D721Med (cell line): Measurements from ENCODE around the gene ANKRD13C.
"Not testable (repeated sequence)": the region's sequence is repeated elsewhere in the genome, so short reads cannot be mapped to it uniquely, and the experiment has no call there.

Experiments
- DNase-seq: peaks from one replicate; pipeline ENCODE4 v3.0.0; 2011; ENCODE audit warnings: low spot score; ENCODE audit not compliant: insufficient read length
- FAIRE-seq: peaks from 2 replicates; lab custom pipeline; 2011; peaks lifted over from hg19 to GRCh38; lab: Jason Lieb, UNC
- TF ChIP-seq, protein P1 (sequence below): IDR thresholded peaks from 2 replicates; pipeline ENCODE4 v1.5.1; 2012; ENCODE audit warnings: mild to moderate bottlenecking, control low read depth; ENCODE audit not compliant: insufficient read depth; ENCODE audit errors: missing control alignments

ANKRD13C gene

DNA sequence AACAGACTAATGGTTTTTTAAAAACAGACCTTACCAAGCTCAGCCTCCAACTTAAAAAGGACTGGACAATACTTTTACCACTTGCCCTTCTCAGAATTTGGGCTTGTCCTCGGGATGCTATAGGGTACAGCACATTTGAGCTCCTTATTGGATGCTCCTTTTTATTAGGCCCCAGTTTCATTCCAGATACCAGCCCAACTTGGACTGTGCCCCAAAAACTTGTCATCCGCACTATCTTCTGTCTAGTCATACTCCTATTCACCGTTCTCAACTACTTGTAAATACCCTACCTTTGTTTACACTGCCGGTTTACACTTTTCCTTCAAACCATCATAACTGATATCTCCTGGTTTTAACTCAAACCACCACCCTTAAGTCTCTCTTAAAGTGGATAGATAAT, 17.9 kb upstream of the ANKRD13C start:
- DNase-seq, result no peak
- TF ChIP-seq, protein P1, sequence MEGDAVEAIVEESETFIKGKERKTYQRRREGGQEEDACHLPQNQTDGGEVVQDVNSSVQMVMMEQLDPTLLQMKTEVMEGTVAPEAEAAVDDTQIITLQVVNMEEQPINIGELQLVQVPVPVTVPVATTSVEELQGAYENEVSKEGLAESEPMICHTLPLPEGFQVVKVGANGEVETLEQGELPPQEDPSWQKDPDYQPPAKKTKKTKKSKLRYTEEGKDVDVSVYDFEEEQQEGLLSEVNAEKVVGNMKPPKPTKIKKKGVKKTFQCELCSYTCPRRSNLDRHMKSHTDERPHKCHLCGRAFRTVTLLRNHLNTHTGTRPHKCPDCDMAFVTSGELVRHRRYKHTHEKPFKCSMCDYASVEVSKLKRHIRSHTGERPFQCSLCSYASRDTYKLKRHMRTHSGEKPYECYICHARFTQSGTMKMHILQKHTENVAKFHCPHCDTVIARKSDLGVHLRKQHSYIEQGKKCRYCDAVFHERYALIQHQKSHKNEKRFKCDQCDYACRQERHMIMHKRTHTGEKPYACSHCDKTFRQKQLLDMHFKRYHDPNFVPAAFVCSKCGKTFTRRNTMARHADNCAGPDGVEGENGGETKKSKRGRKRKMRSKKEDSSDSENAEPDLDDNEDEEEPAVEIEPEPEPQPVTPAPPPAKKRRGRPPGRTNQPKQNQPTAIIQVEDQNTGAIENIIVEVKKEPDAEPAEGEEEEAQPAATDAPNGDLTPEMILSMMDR, result no peak
- FAIRE-seq, result no peak

DNA sequence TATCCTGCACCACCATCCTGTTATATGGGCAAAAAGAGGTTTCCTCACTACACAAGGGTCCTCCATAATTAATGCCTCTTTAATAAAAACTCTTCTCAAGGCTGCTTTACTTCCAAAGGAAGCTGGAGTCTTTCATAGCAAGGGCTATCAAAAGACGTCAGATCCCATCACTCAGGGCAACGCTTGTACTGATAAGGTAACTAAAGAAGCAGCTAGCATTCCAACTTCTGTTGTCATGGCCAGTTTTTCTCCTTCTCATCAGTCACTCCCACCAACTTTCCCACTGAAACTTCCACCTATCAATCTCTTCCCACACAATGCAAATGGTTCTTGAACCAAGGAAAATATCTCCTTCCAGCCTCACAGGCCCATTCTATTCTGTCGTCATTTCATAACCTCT, 17.1 kb upstream of the ANKRD13C start:
- not testable (repeated sequence) for FAIRE-seq, DNase-seq

DNA sequence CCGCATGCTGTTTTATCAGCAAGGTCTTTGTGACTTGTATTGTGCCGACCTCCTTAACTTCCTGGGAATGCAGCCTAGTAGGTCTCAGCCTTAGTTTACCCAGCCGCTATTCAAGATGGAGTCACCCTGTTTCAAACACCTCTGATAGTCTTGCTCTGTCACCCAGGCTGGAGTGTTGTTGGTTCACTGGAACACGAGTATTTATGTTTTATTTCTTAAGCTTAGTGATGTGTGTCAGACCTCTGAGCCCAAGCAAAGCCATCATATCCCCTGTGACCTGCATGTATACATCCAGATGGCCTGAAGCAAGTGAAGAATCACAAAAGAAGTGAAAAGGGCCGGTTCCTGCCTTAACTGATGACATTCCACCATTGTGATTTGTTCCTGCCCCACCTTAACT, 12.9 kb upstream of the ANKRD13C start:
- DNase-seq, FAIRE-seq: not testable (repeated sequence)

DNA sequence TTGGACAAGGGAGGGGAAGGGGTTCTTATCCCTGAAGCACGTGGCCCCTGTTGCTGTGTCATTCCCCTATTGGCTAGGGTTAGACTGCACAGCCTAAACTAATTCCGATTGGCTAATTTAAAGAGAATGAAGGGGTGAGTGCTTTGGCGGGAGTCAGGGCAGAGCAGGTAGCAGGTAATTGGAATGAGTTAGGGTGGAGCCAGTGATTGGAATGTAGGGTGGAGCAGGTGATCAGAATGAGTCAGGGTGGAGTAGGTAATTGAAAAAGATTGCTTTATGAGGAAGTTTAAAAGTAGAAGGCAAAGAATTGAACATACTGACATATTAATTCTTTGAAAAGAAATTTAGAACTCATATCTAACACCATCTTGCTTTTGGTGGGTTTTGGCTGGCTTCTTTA, 12.5 kb upstream of the ANKRD13C start:
- FAIRE-seq, DNase-seq: not testable (repeated sequence)

DNA sequence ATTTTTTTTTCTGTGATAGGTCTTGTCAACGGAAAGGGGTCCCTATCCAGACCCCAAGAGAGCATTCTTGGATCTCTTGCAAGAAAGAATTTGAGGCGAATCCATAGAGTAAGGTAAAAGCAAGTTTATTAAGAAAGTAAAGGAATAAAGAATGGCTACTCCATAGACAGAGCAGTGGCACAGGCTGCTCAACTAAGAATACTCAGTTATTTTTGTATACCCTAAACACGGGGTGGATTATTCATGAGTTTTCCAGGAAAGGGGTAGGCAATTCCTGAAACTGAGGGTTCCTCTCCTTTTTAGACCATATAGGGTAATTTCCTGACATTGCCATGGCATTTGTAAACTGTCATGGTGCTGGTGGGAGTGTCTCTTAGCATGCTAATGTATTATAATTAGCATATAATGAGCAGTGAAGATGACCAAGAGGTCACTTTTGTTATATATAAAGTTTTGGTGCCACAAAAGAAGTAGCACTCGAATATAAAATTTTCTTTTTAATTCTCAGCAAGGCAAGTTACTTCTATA, 12.0 kb upstream of the ANKRD13C start:
- FAIRE-seq, DNase-seq: not testable (repeated sequence)

DNA sequence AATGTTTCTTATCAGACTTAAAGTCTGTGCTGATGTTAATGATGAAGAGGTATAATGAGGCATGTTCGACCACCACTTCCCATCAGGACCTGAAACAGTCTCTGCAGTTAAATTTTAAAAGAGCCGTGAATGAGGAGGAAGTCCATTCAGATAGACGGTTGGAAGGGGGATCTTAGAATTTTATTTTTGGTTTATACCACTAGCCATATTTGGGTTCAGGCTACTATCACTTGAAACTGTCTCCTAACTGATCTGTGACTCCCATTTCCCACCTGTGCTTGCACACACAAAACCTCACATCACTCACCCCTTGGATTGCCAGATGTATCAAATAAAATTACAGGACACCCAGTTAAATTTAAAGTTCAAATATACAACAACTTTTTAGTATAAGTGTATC, 9.9 kb upstream of the ANKRD13C start:
- DNase-seq, result no peak
- no peak for FAIRE-seq
- TF ChIP-seq, protein P1, result no peak

DNA sequence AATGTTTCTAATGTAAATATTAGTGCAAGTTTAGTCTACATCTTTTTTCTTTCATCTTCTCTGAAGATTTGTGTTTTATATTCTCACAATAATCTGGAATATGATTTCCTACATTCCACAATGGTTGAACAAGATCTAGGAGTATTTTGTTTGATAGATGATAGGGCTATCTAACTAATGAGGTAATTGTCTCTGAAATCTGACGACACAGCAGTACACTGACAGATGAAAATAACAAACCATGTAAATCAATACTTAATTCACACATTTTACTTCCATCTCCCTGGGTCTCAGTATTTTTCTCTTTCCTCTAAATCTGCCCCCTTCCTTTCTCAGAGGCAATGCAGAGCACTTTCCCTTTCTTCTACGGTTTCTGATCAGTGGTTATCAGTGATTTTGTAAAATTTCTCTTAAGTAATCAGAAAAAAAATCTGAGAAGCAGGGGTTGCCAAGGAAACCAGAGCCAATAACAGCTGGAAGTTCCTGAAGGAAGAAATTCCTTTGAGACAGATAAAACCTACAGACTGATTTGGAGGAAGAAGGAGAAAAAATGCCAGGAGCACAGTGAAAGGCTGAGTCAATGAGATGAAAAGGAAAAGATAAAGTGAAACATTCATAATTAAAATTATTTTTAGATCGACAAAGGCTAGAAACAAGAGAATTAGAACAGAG, 7.3 kb upstream of the ANKRD13C start:
- DNase-seq (no peak), FAIRE-seq (no peak)
- TF ChIP-seq, protein P1, result no peak

DNA sequence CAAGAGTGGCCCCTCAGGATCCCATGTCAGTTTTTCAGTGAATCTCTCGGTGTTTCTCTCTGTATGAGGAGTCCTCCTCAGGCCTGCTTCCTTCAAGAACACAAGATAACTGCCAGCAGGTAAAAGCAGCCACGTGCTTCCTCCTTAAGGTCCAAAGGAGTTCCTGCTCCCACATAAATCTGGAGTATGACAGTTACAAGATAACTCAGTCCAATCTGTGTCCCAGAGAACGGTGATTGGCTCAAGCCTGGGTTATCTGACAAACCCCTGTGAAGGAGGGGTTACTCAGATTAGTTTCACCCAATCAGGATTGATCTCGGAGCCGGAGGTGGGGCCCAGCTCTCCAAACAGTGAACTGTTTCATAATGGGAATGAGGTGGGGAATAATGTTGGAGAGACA, 5.8 kb upstream of the ANKRD13C start:
- FAIRE-seq (no peak), DNase-seq (no peak)
- TF ChIP-seq, protein P1, result no peak

DNA sequence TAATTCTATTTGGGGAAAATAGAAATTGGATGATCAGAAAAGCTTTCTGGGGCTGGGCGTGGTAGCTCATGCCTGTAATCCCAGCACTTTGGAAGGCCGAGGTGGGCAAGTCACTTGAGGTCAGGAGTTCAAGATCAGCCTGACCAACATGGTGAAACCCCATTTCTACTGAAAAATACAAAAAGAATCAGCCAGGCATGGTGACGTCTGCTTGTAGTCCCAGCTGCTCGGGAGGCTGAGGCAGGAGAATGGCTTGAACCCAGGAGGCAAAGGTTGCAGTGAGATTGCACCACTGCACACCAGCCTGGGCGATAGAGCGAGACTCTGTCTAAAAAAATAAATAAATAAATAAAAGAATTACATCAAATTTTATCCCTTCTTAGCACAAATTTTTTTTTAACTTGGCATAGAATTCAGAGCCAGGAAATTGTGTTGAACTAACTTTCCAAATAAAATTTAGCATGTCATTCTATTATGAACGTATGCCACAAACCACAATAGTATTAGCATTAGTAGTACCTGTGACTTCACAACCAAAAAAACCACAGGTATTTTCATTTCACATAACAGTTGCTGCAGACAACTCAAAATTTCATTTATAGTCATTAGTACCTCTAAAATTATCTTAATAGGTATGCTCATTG, 4.5 kb upstream of the ANKRD13C start:
- DNase-seq (no peak), FAIRE-seq (no peak)
- TF ChIP-seq, protein P1, result no peak
